ENCODE measurements around the gene HPS1. TPM values are rescaled to one million over a fixed set of nuclear protein-coding genes. Genes with fewer than 3 reads are reported as not detected.

HPS1 gene
- total RNA-seq: 20.3 and 24.0 TPM in 2 replicates

DNA sequence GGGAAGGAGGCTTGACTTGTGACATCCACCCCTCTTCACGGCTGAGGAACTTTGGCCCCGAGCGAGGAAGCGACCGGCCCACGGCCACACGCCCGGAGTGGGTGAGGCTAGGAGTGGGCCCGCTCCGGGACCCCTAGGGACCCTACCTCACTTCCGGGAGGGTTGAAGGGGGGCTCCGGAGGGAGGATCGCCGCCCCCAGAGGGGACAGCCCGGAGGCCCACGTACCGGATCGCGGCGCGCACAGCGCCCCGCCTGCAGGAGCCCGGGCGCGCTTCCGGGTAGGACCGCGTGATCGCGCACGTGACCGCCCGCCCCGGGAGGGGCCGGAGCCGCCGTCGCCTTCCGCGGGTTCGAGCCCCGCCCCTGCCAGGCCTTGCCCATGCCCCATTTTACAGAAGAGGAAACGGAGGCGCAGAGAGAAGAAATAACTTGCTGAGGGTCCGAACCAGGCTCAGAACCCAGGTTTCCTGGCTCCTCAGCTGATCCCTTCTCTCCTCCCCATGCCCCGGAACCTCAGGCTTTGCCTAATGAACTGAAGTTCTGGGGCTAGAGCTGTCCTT, at the start of gene HPS1:
Gene HPS1, minus strand, starts transcription at position 275 of the 561 bp plus-strand sequence. CDS start 3,695 bp downstream, outside the sequence.

GRCh38 chr10:98414932-98415730, 31.6 kb downstream of the HPS1 start, which contains the start of gene PYROXD2:
PYROXD2 (minus strand) TSS chr10:98415182; CDS start chr10:98415135, 47 bp downstream.

Other genes starting within 250 kb of the HPS1 start
- 0.81 and 2.4 TPM in 2 replicates for gene LOXL4, start 178.7 kb downstream of the HPS1 start, total RNA-seq
- gene PYROXD2, start 31.8 kb downstream of the HPS1 start, total RNA-seq: 4.9 and 6.2 TPM in 2 replicates

All from endothelial cell of coronary artery (primary cell).